ENCODE results near the gene CCDC197. TPM values are rescaled to one million over a fixed set of nuclear protein-coding genes. Genes with fewer than 3 reads are reported as not detected.

CCDC197 gene
- total and polyA plus RNA-seq, 4 donors = not detected

GRCh38 chr14:93997916-93998870, 1.1 kb downstream of the CCDC197 start:
- no peaks in the 10 kb centered on the region for H3K9me3 ChIP-seq (ENCODE audit: control insufficient read depth in 4 of 4, low read length in 3 of 4)
- WGBS = 82% methylated on average over 17 of the region's 17 CpGs
- H3K27me3 ChIP-seq (ENCODE audit: control insufficient read depth in 4 of 4, insufficient read depth in 4 of 4, low read length in 3 of 4) = no peaks in the 10 kb centered on the region
- no peak overlapping the region for H3K4me3 ChIP-seq (ENCODE audit: low read depth in 1 of 3, low read length in 3 of 3)
- H3K4me1 ChIP-seq (ENCODE audit: control insufficient read depth in 4 of 4, insufficient read depth in 4 of 4, low read length in 3 of 4) = no peaks in the 10 kb centered on the region
- no peak overlapping the region for H3K27ac ChIP-seq (ENCODE audit: low read depth in 1 of 2, low read length in 2 of 2)
- DNase-seq (ENCODE audit: low spot score) = no peak
- TF ChIP-seq YY1 (IDR thresholded peaks at IDR 0.05) (no peak), JUND (IDR thresholded peaks at IDR 0.05) (no peak), GABPA (IDR thresholded peaks at IDR 0.05 in 1 of 2, conservative IDR thresholded peaks at IDR 0.05 in 1 of 2) (no peak), EGR1 (IDR thresholded peaks at IDR 0.05; ENCODE audit: low read depth in 2 of 2) (no peak), HNF4G (IDR thresholded peaks at IDR 0.05) (no peak), FOXA2 (IDR thresholded peaks at IDR 0.05) (no peak), FOXA1 (IDR thresholded peaks at IDR 0.05) (no peak)
- H3K9ac ChIP-seq (ENCODE audit: low read depth in 1 of 2, low read length in 2 of 2) = no peak overlapping the region
- no peaks in the 10 kb centered on the region for H3K36me3 ChIP-seq (ENCODE audit: control insufficient read depth in 4 of 4, insufficient read depth in 3 of 4, low read depth in 1 of 4, low read length in 3 of 4)

GRCh38 chr14:93998871-93999403, 1.8 kb downstream of the CCDC197 start:
- H3K9me3 ChIP-seq (ENCODE audit: control insufficient read depth in 4 of 4, low read length in 3 of 4) = no peaks in the 10 kb centered on the region
- no peaks in the 10 kb centered on the region for H3K4me1 ChIP-seq (ENCODE audit: control insufficient read depth in 4 of 4, insufficient read depth in 4 of 4, low read length in 3 of 4)
- H3K27ac ChIP-seq (ENCODE audit: low read depth in 1 of 2, low read length in 2 of 2) = no peak overlapping the region
- TF ChIP-seq FOXA1 (IDR thresholded peaks at IDR 0.05) (no peak), JUND (IDR thresholded peaks at IDR 0.05) (no peak), ZBTB33 (IDR thresholded peaks at IDR 0.05) (no peak), CTCF (IDR thresholded peaks at IDR 0.05; ENCODE audit: low read depth, low read length, missing input control) (no peak), RAD21 (IDR thresholded peaks at IDR 0.05) (no peak), YY1 (IDR thresholded peaks at IDR 0.05) (no peak), MAX (IDR thresholded peaks at IDR 0.05) (no peak), RXRA (IDR thresholded peaks at IDR 0.05) (no peak), REST (IDR thresholded peaks at IDR 0.05) (no peak), GABPA (IDR thresholded peaks at IDR 0.05 in 1 of 2, conservative IDR thresholded peaks at IDR 0.05 in 1 of 2) (no peak)
- H3K4me3 ChIP-seq (ENCODE audit: low read depth in 1 of 3, low read length in 3 of 3) = no peak overlapping the region
- H3K9ac ChIP-seq (ENCODE audit: low read depth in 1 of 2, low read length in 2 of 2) = no peak overlapping the region
- H3K36me3 ChIP-seq (ENCODE audit: control insufficient read depth in 4 of 4, insufficient read depth in 3 of 4, low read depth in 1 of 4, low read length in 3 of 4) = no peaks in the 10 kb centered on the region
- no peak for DNase-seq (ENCODE audit: low spot score)
- H3K27me3 ChIP-seq (ENCODE audit: control insufficient read depth in 4 of 4, insufficient read depth in 4 of 4, low read length in 3 of 4) = no peaks in the 10 kb centered on the region
- WGBS = 84% methylated on average over 7 of the region's 7 CpGs
